ENCODE results near the gene FLNC.

DNA sequence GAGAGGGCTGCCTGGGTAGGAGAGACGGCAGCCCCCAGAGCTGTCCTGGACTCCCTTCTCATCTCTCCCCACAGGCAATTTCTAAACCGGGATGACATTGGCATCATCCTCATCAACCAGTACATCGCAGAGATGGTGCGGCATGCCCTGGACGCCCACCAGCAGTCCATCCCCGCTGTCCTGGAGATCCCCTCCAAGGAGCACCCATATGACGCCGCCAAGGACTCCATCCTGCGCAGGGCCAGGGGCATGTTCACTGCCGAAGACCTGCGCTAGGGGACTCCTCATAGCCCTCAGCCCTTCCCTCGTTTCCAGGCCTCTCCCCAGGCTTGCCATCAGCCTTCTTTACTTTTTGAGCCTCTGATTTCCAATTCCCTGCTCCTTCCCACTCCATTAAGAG is 35.1 kb downstream of the FLNC start:
- no peak for TF ChIP-seq CTCF (IDR thresholded peaks at IDR 0.05)
- TF ChIP-seq EZH2 (IDR thresholded peaks at IDR 0.05; ENCODE audit: borderline replicate concordance, insufficient read depth, low read depth, low read length, poor library complexity, severe bottlenecking), result no peak

All from B cell (primary cell).